Measurements from ENCODE around the gene MACROD2.
"Not testable (repeated sequence)": the region's sequence is repeated elsewhere in the genome, so short reads cannot be mapped to it uniquely, and the experiment has no call there.

The MACROD2 gene

GRCh38 chr20:15138548-15139126 lies 1143.3 kb downstream of the MACROD2 start:
- DNase-seq (ENCODE audit: low read depth), result no peak
- no peak overlapping the region for H3K4me3 ChIP-seq (ENCODE audit: low read depth, low read length)
- TF ChIP-seq CTCF (conservative IDR thresholded peaks at IDR 0.05; ENCODE audit: low read depth, low read length), result no peak

- no peak for TF ChIP-seq CTCF (conservative IDR thresholded peaks at IDR 0.05; ENCODE audit: low read depth, low read length)
- no peak for DNase-seq (ENCODE audit: low read depth)
- H3K4me3 ChIP-seq (ENCODE audit: low read depth, low read length), result no peak overlapping the region
These were observed 1144.2 kb downstream of the MACROD2 start for GRCh38 chr20:15139522-15139921.

DNA sequence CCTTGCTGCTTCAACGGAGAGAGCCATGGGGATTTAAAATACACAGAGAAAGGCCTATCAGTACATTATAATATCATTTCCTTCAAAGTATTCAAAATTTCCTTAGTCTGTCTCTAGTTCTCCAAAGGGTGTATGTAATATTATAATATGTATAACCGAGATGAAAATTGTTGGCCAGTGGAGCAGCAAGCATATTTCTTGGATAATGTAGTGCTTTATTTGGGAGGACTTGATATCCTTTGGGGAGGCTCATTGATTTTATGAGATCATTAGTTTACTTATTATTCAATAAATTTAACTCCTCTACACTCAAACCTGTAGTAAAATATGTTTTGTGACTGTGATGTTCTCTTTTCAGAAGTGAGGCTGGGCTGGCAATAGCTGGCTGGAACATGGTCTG lies 1145.0 kb downstream of the MACROD2 start:
- H3K4me3 ChIP-seq (ENCODE audit: low read depth, low read length), result no peak overlapping the region
- TF ChIP-seq CTCF (conservative IDR thresholded peaks at IDR 0.05; ENCODE audit: low read depth, low read length), result no peak
- no peak for DNase-seq (ENCODE audit: low read depth)

- H3K4me3 ChIP-seq (ENCODE audit: low read depth, low read length); DNase-seq (ENCODE audit: low read depth): not testable (repeated sequence)
These were observed 1145.6 kb downstream of the MACROD2 start for GRCh38 chr20:15140940-15141339.

GRCh38 chr20:15141861-15142260 lies 1146.5 kb downstream of the MACROD2 start:
- TF ChIP-seq CTCF (conservative IDR thresholded peaks at IDR 0.05; ENCODE audit: low read depth, low read length), result no peak

GRCh38 chr20:15143478-15143877 lies 1148.2 kb downstream of the MACROD2 start:
- no peak for TF ChIP-seq CTCF (conservative IDR thresholded peaks at IDR 0.05; ENCODE audit: low read depth, low read length)
- no peak overlapping the region for H3K4me3 ChIP-seq (ENCODE audit: low read depth, low read length)

More at GRCh38 chr20:15141861-15142260, 1146.5 kb downstream of the MACROD2 start:
- no peak for DNase-seq (ENCODE audit: low read depth)
- no peak overlapping the region for H3K4me3 ChIP-seq (ENCODE audit: low read depth, low read length)

GRCh38 chr20:15144916-15145315 lies 1149.6 kb downstream of the MACROD2 start:
- no peak for TF ChIP-seq CTCF (conservative IDR thresholded peaks at IDR 0.05; ENCODE audit: low read depth, low read length)
- H3K4me3 ChIP-seq (ENCODE audit: low read depth, low read length), result no peak overlapping the region
- DNase-seq (ENCODE audit: low read depth), result peak; percentile 8

More at GRCh38 chr20:15143478-15143877, 1148.2 kb downstream of the MACROD2 start:
- no peak for DNase-seq (ENCODE audit: low read depth)
